Neuron (in vitro differentiated cells): ENCODE data around the gene KIAA0930.

Experiments
- H2AFZ ChIP-seq: one replicate; pipeline ENCODE4 v1.6.1; 2013; ENCODE audit warnings: low read depth, mild to moderate bottlenecking, inconsistent platforms, low read length, moderate library complexity
- H3K27me3 ChIP-seq: one replicate; pipeline ENCODE4 v1.6.1; 2013; ENCODE audit warnings: low read length; ENCODE audit not compliant: insufficient read depth
- H3K36me3 ChIP-seq: one replicate; pipeline ENCODE4 v1.6.1; 2013; ENCODE audit warnings: low read length; ENCODE audit not compliant: insufficient read depth
- H3K4me1 ChIP-seq: one replicate; pipeline ENCODE4 v1.6.1; 2013; ENCODE audit warnings: low read length; ENCODE audit not compliant: insufficient read depth
- H3K4me3 ChIP-seq: 2 replicates; pipeline ENCODE4 v1.5.1; 2013; ENCODE audit warnings: mild to moderate bottlenecking, low read length, moderate library complexity
- H3K9me3 ChIP-seq: one replicate; pipeline ENCODE4 v1.6.1; 2013; ENCODE audit warnings: low read length

The KIAA0930 gene

GRCh38 chr22:45238076-45238956 is 2.4 kb downstream of the KIAA0930 start:
- H3K4me1 ChIP-seq: peaks cover 15% of the 10 kb centered on the region
- H3K4me3 ChIP-seq: no peak overlapping the region
- H2AFZ ChIP-seq: no peak overlapping the region
- peaks cover 5% of the 10 kb centered on the region for H3K27me3 ChIP-seq
- H3K36me3 ChIP-seq: no peaks in the 10 kb centered on the region
- H3K9me3 ChIP-seq: no peaks in the 10 kb centered on the region

GRCh38 chr22:45237065-45237990 is 3.4 kb downstream of the KIAA0930 start:
- Histone ChIP-seq H3K27me3 (peaks cover 5% of the 10 kb centered on the region), H3K4me1 (peaks cover 15% of the 10 kb centered on the region), H2AFZ (no peak overlapping the region), H3K36me3 (no peaks in the 10 kb centered on the region), H3K9me3 (no peaks in the 10 kb centered on the region), H3K4me3 (no peak overlapping the region)

GRCh38 chr22:45235851-45236342 is 4.8 kb downstream of the KIAA0930 start:
- H3K4me3 ChIP-seq: no peak overlapping the region
- H2AFZ ChIP-seq: no peak overlapping the region
- no peaks in the 10 kb centered on the region for H3K9me3 ChIP-seq
- H3K27me3 ChIP-seq: no peaks in the 10 kb centered on the region
- no peaks in the 10 kb centered on the region for H3K36me3 ChIP-seq
- peaks cover 13% of the 10 kb centered on the region for H3K4me1 ChIP-seq

- Histone ChIP-seq H3K9me3 (no peaks in the 10 kb centered on the region), H3K36me3 (no peaks in the 10 kb centered on the region), H2AFZ (no peak overlapping the region), H3K4me1 (peaks cover 12% of the 10 kb centered on the region), H3K27me3 (no peaks in the 10 kb centered on the region), H3K4me3 (no peak overlapping the region)
These were observed 5.5 kb downstream of the KIAA0930 start for GRCh38 chr22:45235101-45235777.

- no peaks in the 10 kb centered on the region for H3K9me3 ChIP-seq
- H3K4me3 ChIP-seq: no peak overlapping the region
- no peak overlapping the region for H2AFZ ChIP-seq
- H3K36me3 ChIP-seq: no peaks in the 10 kb centered on the region
- no peaks in the 10 kb centered on the region for H3K4me1 ChIP-seq
- H3K27me3 ChIP-seq: no peaks in the 10 kb centered on the region
These were observed 6.9 kb downstream of the KIAA0930 start for GRCh38 chr22:45233827-45234226.

- Histone ChIP-seq H3K4me3 (no peak overlapping the region), H2AFZ (no peak overlapping the region), H3K4me1 (no peaks in the 10 kb centered on the region), H3K36me3 (no peaks in the 10 kb centered on the region), H3K27me3 (no peaks in the 10 kb centered on the region), H3K9me3 (no peaks in the 10 kb centered on the region)
These were observed 7.3 kb downstream of the KIAA0930 start for GRCh38 chr22:45233386-45233785.

GRCh38 chr22:45231293-45231692 is 9.4 kb downstream of the KIAA0930 start:
- no peaks in the 10 kb centered on the region for H3K4me1 ChIP-seq
- no peaks in the 10 kb centered on the region for H3K36me3 ChIP-seq
- H2AFZ ChIP-seq: no peak overlapping the region
- H3K4me3 ChIP-seq: no peak overlapping the region
- H3K27me3 ChIP-seq: no peaks in the 10 kb centered on the region
- no peaks in the 10 kb centered on the region for H3K9me3 ChIP-seq

- Histone ChIP-seq H3K4me3 (no peak overlapping the region), H2AFZ (no peak overlapping the region), H3K4me1 (peaks cover 8% of the 10 kb centered on the region), H3K9me3 (no peaks in the 10 kb centered on the region), H3K27me3 (no peaks in the 10 kb centered on the region), H3K36me3 (no peaks in the 10 kb centered on the region)
These were observed 10.5 kb downstream of the KIAA0930 start for GRCh38 chr22:45230026-45230721.

- no peaks in the 10 kb centered on the region for H3K9me3 ChIP-seq
- no peak overlapping the region for H3K4me3 ChIP-seq
- no peaks in the 10 kb centered on the region for H3K27me3 ChIP-seq
- no peak overlapping the region for H2AFZ ChIP-seq
- H3K4me1 ChIP-seq: peaks cover 13% of the 10 kb centered on the region
- no peaks in the 10 kb centered on the region for H3K36me3 ChIP-seq
These were observed 11.5 kb downstream of the KIAA0930 start for GRCh38 chr22:45229181-45229580.

GRCh38 chr22:45228401-45228754 is 12.3 kb downstream of the KIAA0930 start:
- H3K36me3 ChIP-seq: no peaks in the 10 kb centered on the region
- no peak overlapping the region for H3K4me3 ChIP-seq
- no peak overlapping the region for H2AFZ ChIP-seq
- H3K27me3 ChIP-seq: no peaks in the 10 kb centered on the region
- H3K9me3 ChIP-seq: no peaks in the 10 kb centered on the region
- H3K4me1 ChIP-seq: peaks cover 13% of the 10 kb centered on the region

- no peaks in the 10 kb centered on the region for H3K27me3 ChIP-seq
- no peak overlapping the region for H3K4me3 ChIP-seq
- no peaks in the 10 kb centered on the region for H3K9me3 ChIP-seq
- no peaks in the 10 kb centered on the region for H3K36me3 ChIP-seq
- peaks cover 13% of the 10 kb centered on the region for H3K4me1 ChIP-seq
- H2AFZ ChIP-seq: no peak overlapping the region
These were observed 12.9 kb downstream of the KIAA0930 start for GRCh38 chr22:45227645-45228400.
